Trophoblast cell (in vitro differentiated cells and primary cell): ENCODE data around the gene SLC37A1.
A peak's percentile ranks its signal among the peaks of the same experiment; 100 is the strongest.
"Not testable (repeated sequence)": the region's sequence is repeated elsewhere in the genome, so short reads cannot be mapped to it uniquely, and the experiment has no call there.

ENCODE experiments used
- DNase-seq, 2 donors: peaks; one replicate each; pipeline ENCODE4 v3.0.0-alpha.2; 2016
- H2AFZ ChIP-seq: 2 replicates; pipeline ENCODE4 v1.6.1; 2013; ENCODE audit warnings: low read length, moderate library complexity, mild to moderate bottlenecking; ENCODE audit not compliant: insufficient read depth, poor library complexity
- H2AK5ac ChIP-seq: 2 replicates; pipeline ENCODE4 v1.6.1; 2013; ENCODE audit warnings: mild to moderate bottlenecking, low read length
- H2BK120ac ChIP-seq: 2 replicates; pipeline ENCODE4 v1.6.1; 2013; ENCODE audit warnings: low read length, mild to moderate bottlenecking, moderate library complexity; ENCODE audit not compliant: insufficient read depth, poor library complexity
- H2BK12ac ChIP-seq: 2 replicates; pipeline ENCODE4 v1.6.1; 2013; ENCODE audit warnings: mild to moderate bottlenecking, low read length, moderate library complexity
- H2BK5ac ChIP-seq: 2 replicates; pipeline ENCODE4 v1.6.1; 2013; ENCODE audit warnings: low read length, low read depth, moderate library complexity, mild to moderate bottlenecking; ENCODE audit not compliant: poor library complexity
- H3K14ac ChIP-seq: 2 replicates; pipeline ENCODE4 v1.6.1; 2013; ENCODE audit warnings: mild to moderate bottlenecking, low read length
- H3K18ac ChIP-seq: 2 replicates; pipeline ENCODE4 v1.6.1; 2013; ENCODE audit warnings: mild to moderate bottlenecking, low read length
- H3K23ac ChIP-seq: 2 replicates; pipeline ENCODE4 v1.6.1; 2013; ENCODE audit warnings: low read length
- H3K27ac ChIP-seq: 2 replicates; pipeline ENCODE4 v1.5.1; 2013; ENCODE audit warnings: low read depth, mild to moderate bottlenecking, inconsistent platforms, low read length, moderate library complexity
- H3K27me3 ChIP-seq: 2 replicates; pipeline ENCODE4 v1.6.1; 2013; ENCODE audit warnings: inconsistent platforms, mild to moderate bottlenecking, low read length, moderate library complexity; ENCODE audit not compliant: insufficient read depth
- H3K36me3 ChIP-seq, 2 experiments: 1 replicate in 1 of 2; 2 replicates in 1 of 2; pipeline ENCODE4 v1.6.1; 2013; ENCODE audit warnings: low read length in 2 of 2, mild to moderate bottlenecking in 2 of 2, moderate library complexity in 1 of 2; ENCODE audit not compliant: insufficient read depth in 2 of 2, control insufficient read depth in 1 of 2
- H3K4ac ChIP-seq: 2 replicates; pipeline ENCODE4 v1.6.1; 2013; ENCODE audit warnings: low read depth, mild to moderate bottlenecking, low read length, moderate library complexity
- H3K4me1 ChIP-seq, 2 experiments: 1 replicate in 1 of 2; 2 replicates in 1 of 2; pipeline ENCODE4 v1.6.1; 2013; ENCODE audit warnings: low read length in 2 of 2, mild to moderate bottlenecking in 2 of 2, moderate library complexity in 1 of 2; ENCODE audit not compliant: insufficient read depth in 2 of 2, control insufficient read depth in 1 of 2
- H3K4me2 ChIP-seq: 2 replicates; pipeline ENCODE4 v1.6.1; 2013; ENCODE audit warnings: inconsistent platforms, mild to moderate bottlenecking, low read length, moderate library complexity
- H3K4me3 ChIP-seq: 2 replicates; pipeline ENCODE4 v1.5.1; 2013; ENCODE audit warnings: mild to moderate bottlenecking, low read depth, low read length, inconsistent platforms
- H3K79me1 ChIP-seq: one replicate; pipeline ENCODE4 v1.6.1; 2013; ENCODE audit warnings: low read length
- H3K79me2 ChIP-seq: 2 replicates; pipeline ENCODE4 v1.6.1; 2013; ENCODE audit warnings: low read length, mild to moderate bottlenecking; ENCODE audit not compliant: control insufficient read depth, insufficient read depth, poor library complexity
- H3K9ac ChIP-seq: 2 replicates; pipeline ENCODE4 v1.6.1; 2013; ENCODE audit warnings: mild to moderate bottlenecking, low read length
- H3K9me3 ChIP-seq: 2 replicates; pipeline ENCODE4 v1.6.1; 2013; ENCODE audit warnings: low read depth, mild to moderate bottlenecking, control low read depth, inconsistent platforms, low read length; ENCODE audit not compliant: insufficient read depth
- H4K12ac ChIP-seq: 2 replicates; pipeline ENCODE4 v1.6.1; 2013; ENCODE audit warnings: low read depth, mild to moderate bottlenecking, low read length, moderate library complexity
- H4K8ac ChIP-seq: 2 replicates; pipeline ENCODE4 v1.6.1; 2013; ENCODE audit warnings: low read depth, mild to moderate bottlenecking, low read length, moderate library complexity
- H4K91ac ChIP-seq: one replicate; pipeline ENCODE4 v1.6.1; 2013; ENCODE audit warnings: low read depth, mild to moderate bottlenecking, low read length, moderate library complexity
- WGBS: extraction: QIAGEN DNeasy Blood & Tissue Kit; methylation state at CpG from one replicate; pipeline ENCODE4 v1.1.7; 2013; ENCODE audit warnings: missing lambda C conversion rate; ENCODE audit not compliant: insufficient read length, insufficient coverage; ENCODE audit errors: extremely low coverage; 5-methylcytosine and 5-hydroxymethylcytosine counted together

Gene SLC37A1

DNA sequence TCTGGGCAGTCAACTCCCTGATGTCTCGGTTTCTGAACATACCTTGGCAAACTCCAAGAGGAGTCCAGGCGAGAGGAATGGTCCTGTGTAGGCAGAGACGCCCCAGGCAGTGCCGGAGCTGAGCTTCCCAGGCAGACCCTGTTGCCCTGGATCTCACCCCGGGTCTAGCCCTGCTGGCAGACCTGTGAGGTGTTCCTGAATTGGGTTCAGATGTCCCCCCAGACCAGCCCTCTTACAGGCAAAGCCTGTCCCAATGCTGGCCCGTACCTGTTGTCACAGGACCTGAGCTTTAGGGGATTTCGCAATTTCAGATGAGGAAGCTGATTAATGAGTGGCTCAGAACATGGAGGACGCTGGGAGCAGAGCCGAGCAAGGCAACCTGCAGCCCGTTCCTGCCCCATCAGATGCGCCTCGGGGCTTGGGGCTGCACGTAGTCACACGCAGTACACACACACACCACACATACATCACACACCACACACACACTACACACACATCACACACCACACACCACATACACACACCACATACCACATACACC is 101.2 kb downstream of the SLC37A1 start:
- Histone ChIP-seq H3K4ac (no peak overlapping the region), H2BK12ac (no peak overlapping the region), H3K27me3 (no peaks in the 10 kb centered on the region), H3K4me2 (peak overlapping the region; percentile 0), H3K4me1 (peaks cover 3 to 13% of the 10 kb centered on the region in 2 experiments), H3K9ac (no peak overlapping the region), H3K79me2 (no peaks in the 10 kb centered on the region), H2BK120ac (no peak overlapping the region), H3K14ac (no peak overlapping the region), H2AK5ac (no peak overlapping the region), H4K91ac (peak overlapping the region; percentile 20), H4K8ac (no peak overlapping the region), H2BK5ac (no peak overlapping the region), H3K23ac (peak overlapping the region; percentile 95), H3K36me3 (no peaks in the 10 kb centered on the region), H3K4me3 (peak overlapping the region; percentile 57), H3K9me3 (peaks cover 7% of the 10 kb centered on the region), H3K27ac (peak overlapping the region; percentile 12), H4K12ac (no peak overlapping the region), H2AFZ (no peak overlapping the region), H3K79me1 (peaks cover 3% of the 10 kb centered on the region), H3K18ac (no peak overlapping the region)
- DNase-seq: peak; percentile 79 to 94
- no CpG with 5 or more reads among the region's 14 CpGs for WGBS

DNA sequence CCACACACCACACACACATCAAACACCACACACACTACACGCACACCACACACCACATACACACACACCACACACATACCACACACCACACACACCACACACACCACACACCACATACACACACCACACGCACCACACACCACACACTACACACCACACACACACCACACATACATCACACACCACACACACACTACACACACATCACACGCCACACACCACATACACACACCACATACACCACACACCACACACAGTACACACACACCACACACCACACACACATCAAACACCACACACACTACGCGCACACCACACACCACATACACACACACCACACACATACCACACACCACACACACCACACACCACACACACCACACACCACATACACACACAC is 101.7 kb downstream of the SLC37A1 start:
- DNase-seq, H4K8ac ChIP-seq, H3K14ac ChIP-seq, H2AFZ ChIP-seq, H3K79me1 ChIP-seq, H3K27me3 ChIP-seq, H3K79me2 ChIP-seq, H3K4me2 ChIP-seq, H2BK12ac ChIP-seq, H3K27ac ChIP-seq, H4K12ac ChIP-seq, H2BK120ac ChIP-seq, H2AK5ac ChIP-seq, H3K9ac ChIP-seq, H4K91ac ChIP-seq, H3K9me3 ChIP-seq, H3K18ac ChIP-seq, H3K36me3 ChIP-seq, H2BK5ac ChIP-seq, H3K4ac ChIP-seq: not testable (repeated sequence)
- 100% methylated on average over 1 of the region's 5 CpGs for WGBS
- Histone ChIP-seq H3K4me3 (peak overlapping the region; percentile 57), H3K23ac (peak overlapping the region; percentile 95), H3K4me1 (peaks cover 3 to 13% of the 10 kb centered on the region in 2 experiments)

GRCh38 chr21:42615924-42616323 is 102.3 kb downstream of the SLC37A1 start:
- no peaks in the 10 kb centered on the region for H3K36me3 ChIP-seq
- H4K91ac ChIP-seq: no peak overlapping the region
- no peak overlapping the region for H3K4me2 ChIP-seq
- H2BK12ac ChIP-seq: no peak overlapping the region
- peaks cover 3 to 13% of the 10 kb centered on the region in 2 experiments for H3K4me1 ChIP-seq
- no peak overlapping the region for H2AK5ac ChIP-seq
- no peak overlapping the region for H3K18ac ChIP-seq
- peak overlapping the region; percentile 47 for H3K4me3 ChIP-seq
- H3K23ac ChIP-seq: peak overlapping the region; percentile 69
- H3K4ac ChIP-seq: no peak overlapping the region
- no CpG with 5 or more reads among the region's 3 CpGs for WGBS
- peaks cover 3% of the 10 kb centered on the region for H3K79me1 ChIP-seq
- H4K12ac ChIP-seq: no peak overlapping the region
- no peak overlapping the region for H3K14ac ChIP-seq
- no peak overlapping the region for H3K9ac ChIP-seq
- no peak overlapping the region for H4K8ac ChIP-seq
- no peak overlapping the region for H2AFZ ChIP-seq
- no peak overlapping the region for H3K27ac ChIP-seq
- no peaks in the 10 kb centered on the region for H3K27me3 ChIP-seq
- no peak overlapping the region for H2BK120ac ChIP-seq
- no peaks in the 10 kb centered on the region for H3K79me2 ChIP-seq
- no peak overlapping the region for H2BK5ac ChIP-seq
- H3K9me3 ChIP-seq: peaks cover 7% of the 10 kb centered on the region
- no peak for DNase-seq

GRCh38 chr21:42616446-42616845 is 102.8 kb downstream of the SLC37A1 start:
- H4K12ac ChIP-seq: no peak overlapping the region
- no peak for DNase-seq
- H2AFZ ChIP-seq: no peak overlapping the region
- H3K9me3 ChIP-seq: peaks cover 7% of the 10 kb centered on the region
- H3K14ac ChIP-seq: no peak overlapping the region
- no peak overlapping the region for H2BK120ac ChIP-seq
- no peaks in the 10 kb centered on the region for H3K36me3 ChIP-seq
- no peak overlapping the region for H3K27ac ChIP-seq
- peak overlapping the region; percentile 5 for H3K4me2 ChIP-seq
- WGBS: no CpG with 5 or more reads among the region's 18 CpGs
- H2BK12ac ChIP-seq: no peak overlapping the region
- no peak overlapping the region for H2AK5ac ChIP-seq
- no peaks in the 10 kb centered on the region for H3K79me2 ChIP-seq
- no peak overlapping the region for H3K23ac ChIP-seq
- no peak overlapping the region for H4K91ac ChIP-seq
- H4K8ac ChIP-seq: no peak overlapping the region
- no peak overlapping the region for H3K4ac ChIP-seq
- no peak overlapping the region for H3K18ac ChIP-seq
- no peak overlapping the region for H2BK5ac ChIP-seq
- no peaks in the 10 kb centered on the region for H3K27me3 ChIP-seq
- no peak overlapping the region for H3K9ac ChIP-seq
- H3K79me1 ChIP-seq: peaks cover 3% of the 10 kb centered on the region
- H3K4me1 ChIP-seq: peaks cover 3 to 13% of the 10 kb centered on the region in 2 experiments
- no peak overlapping the region for H3K4me3 ChIP-seq
